HEK293 (cell line): Measurements from ENCODE around the gene GNPTG.

ENCODE experiments used
- CTCF ChIP-seq: fragments of 450-650 bp; formaldehyde crosslinking; IDR thresholded peaks from 2 replicates; pipeline ENCODE4 v1.5.1; 2016; ENCODE audit warnings: missing biosample characterization, missing genetic modification characterization
- HOXD13 ChIP-seq: sonication (generic); formaldehyde crosslinking; IDR thresholded peaks from 2 replicates; pipeline ENCODE4 v1.8.0; 2022; ENCODE audit warnings: missing genetic modification reagents, borderline replicate concordance
- KLF9 ChIP-seq: fragments of 450-650 bp; formaldehyde crosslinking; IDR thresholded peaks from 2 replicates; pipeline ENCODE4 v1.5.1; 2016; ENCODE audit warnings: missing biosample characterization, missing genetic modification characterization, low read depth
- TCF7L2 ChIP-seq: IDR thresholded peaks from 2 replicates; pipeline ENCODE4 v1.6.1; 2011; ENCODE audit warnings: low read depth, mild to moderate bottlenecking, inconsistent platforms, low read length, moderate library complexity, borderline replicate concordance
- ZNF121 ChIP-seq: fragments of 450-650 bp; formaldehyde crosslinking; IDR thresholded peaks from 2 replicates; pipeline ENCODE4 v1.5.1; 2016; ENCODE audit warnings: missing biosample characterization, missing genetic modification characterization
- ZNF23 ChIP-seq: fragments of 450-650 bp; formaldehyde crosslinking; IDR thresholded peaks from 2 replicates; pipeline ENCODE4 v1.5.1; 2016; ENCODE audit warnings: missing biosample characterization, missing genetic modification characterization, borderline replicate concordance
- ZNF423 ChIP-seq: fragments of 450-650 bp; formaldehyde crosslinking; IDR thresholded peaks from 2 replicates; pipeline ENCODE4 v1.5.1; 2016; ENCODE audit warnings: missing biosample characterization, missing genetic modification characterization
- ZNF776 ChIP-seq: fragments of 450-650 bp; formaldehyde crosslinking; IDR thresholded peaks from 2 replicates; pipeline ENCODE4 v1.5.0; 2017; ENCODE audit warnings: missing biosample characterization, missing genetic modification characterization, borderline replicate concordance

- no peak for TF ChIP-seq CTCF (tag by site-specific recombination)
- no peak for TF ChIP-seq KLF9 (tag by site-specific recombination)
- TF ChIP-seq TCF7L2: no peak
- TF ChIP-seq ZNF776 (tag by site-specific recombination): no peak
- TF ChIP-seq ZNF121: no peak
- TF ChIP-seq HOXD13: no peak
- TF ChIP-seq ZNF423: no peak
- no peak for TF ChIP-seq ZNF23 (tag by site-specific recombination)
Measured at GRCh38 chr16:1366060-1366711, 14.5 kb downstream of the GNPTG start.
